Measurements from ENCODE around the gene LIPC. TPM values are rescaled to one million over a fixed set of nuclear protein-coding genes. Genes with fewer than 3 reads are reported as not detected.
A peak's percentile ranks its signal among the peaks of the same experiment; 100 is the strongest.

LIPC gene
- total RNA-seq, 1 donor from 2014 or later, result not detected

DNA sequence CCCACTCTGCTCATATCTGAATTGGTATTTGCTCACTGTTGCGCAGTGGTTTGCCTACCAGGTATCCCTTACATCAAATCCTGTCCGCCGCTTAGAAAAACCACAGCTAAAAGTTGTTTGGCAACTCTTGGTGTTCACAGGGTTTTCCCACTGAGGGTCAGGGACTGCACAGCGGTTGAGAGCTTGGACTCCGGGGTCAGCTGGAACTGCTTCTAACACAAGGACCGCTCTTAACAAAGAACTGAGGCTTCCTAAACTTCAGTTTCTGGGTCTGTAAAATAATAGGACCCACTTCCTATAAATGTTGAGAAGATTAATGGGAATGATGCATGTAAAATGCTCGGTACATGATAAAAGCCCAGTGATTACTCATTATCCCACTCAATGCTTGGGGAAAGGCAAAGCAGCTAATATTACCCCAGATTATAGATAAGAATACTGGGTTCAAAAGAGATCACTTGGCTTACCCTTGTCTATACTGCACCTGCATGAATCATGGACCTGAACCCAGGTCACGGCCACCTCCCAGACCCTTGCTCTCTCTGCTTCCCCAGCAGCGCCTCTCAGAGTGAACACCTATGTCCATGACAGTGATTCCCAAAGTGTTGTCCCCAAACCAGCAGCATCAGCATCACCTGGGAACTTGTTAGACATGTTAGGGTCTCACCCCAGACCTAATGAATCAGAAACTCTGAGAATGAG lies 36.1 kb downstream of the LIPC start:
- H3K27ac ChIP-seq, result peak overlapping the region; percentile 44
- intact Hi-C loops (cut with DNase I), result no loop called here
- no peak for DNase-seq (ENCODE audit: extremely low spot score in 2 of 2)
- no peaks in the 10 kb centered on the region for H3K36me3 ChIP-seq
- no peaks in the 10 kb centered on the region for H3K27me3 ChIP-seq
- TF ChIP-seq POLR2A (IDR thresholded peaks at IDR 0.05) (no peak), POLR2AphosphoS5 (IDR thresholded peaks at IDR 0.05; ENCODE audit: insufficient read depth in 1 of 2, low read depth in 1 of 2) (no peak)
- TF ChIP-seq, protein P1, sequence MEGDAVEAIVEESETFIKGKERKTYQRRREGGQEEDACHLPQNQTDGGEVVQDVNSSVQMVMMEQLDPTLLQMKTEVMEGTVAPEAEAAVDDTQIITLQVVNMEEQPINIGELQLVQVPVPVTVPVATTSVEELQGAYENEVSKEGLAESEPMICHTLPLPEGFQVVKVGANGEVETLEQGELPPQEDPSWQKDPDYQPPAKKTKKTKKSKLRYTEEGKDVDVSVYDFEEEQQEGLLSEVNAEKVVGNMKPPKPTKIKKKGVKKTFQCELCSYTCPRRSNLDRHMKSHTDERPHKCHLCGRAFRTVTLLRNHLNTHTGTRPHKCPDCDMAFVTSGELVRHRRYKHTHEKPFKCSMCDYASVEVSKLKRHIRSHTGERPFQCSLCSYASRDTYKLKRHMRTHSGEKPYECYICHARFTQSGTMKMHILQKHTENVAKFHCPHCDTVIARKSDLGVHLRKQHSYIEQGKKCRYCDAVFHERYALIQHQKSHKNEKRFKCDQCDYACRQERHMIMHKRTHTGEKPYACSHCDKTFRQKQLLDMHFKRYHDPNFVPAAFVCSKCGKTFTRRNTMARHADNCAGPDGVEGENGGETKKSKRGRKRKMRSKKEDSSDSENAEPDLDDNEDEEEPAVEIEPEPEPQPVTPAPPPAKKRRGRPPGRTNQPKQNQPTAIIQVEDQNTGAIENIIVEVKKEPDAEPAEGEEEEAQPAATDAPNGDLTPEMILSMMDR (IDR thresholded peaks at IDR 0.05), result no peak
- H3K9me3 ChIP-seq, result no peaks in the 10 kb centered on the region
- peaks cover 5% of the 10 kb centered on the region for H3K4me1 ChIP-seq
- H3K4me3 ChIP-seq, result no peak overlapping the region

DNA sequence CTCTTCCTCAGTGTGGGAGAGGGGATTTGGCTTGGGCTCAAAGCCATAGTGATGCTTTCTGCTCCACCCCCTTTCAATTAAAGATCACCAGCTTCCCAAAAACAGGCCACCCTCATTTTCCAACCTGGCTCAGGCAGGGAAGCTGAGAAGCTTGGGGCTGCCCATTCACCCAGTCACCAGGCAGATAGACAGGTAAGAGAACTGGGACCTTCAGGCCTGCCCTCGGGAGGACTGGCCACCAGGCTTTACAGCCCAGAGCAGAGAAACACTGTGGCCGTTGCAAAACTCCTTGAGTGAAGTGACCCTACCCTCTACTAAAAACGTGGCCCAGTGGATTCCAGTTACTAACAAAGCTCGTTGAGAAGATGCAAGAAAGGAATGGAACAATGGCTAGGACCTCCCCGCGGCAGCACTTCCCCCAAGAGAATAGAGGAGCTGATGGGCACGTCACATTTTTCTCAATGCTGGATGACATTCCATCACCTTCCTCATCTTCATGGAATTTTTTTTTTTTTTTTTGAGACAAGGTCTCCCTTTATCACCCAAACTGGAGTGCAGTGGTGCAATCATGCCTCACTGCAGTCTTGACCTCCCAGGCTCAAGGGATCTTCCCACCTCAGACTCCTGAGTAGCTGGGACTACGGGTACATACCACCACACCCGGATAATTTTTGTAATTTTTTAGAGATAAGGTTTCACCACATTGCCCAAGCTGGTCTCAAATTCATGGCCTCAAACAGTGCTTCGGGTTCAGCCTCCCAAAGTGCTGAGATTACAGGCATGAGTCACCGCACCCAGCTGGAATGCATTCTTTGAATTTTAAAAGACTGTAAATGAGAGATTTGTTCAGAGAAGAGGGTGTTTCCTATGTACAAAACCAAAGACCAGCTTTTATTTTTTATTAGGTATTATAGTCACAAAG lies 37.9 kb downstream of the LIPC start:
- Histone ChIP-seq H3K4me3 (no peak overlapping the region), H3K27me3 (no peaks in the 10 kb centered on the region), H3K27ac (no peak overlapping the region), H3K4me1 (peaks cover 17% of the 10 kb centered on the region), H3K9me3 (no peaks in the 10 kb centered on the region), H3K36me3 (no peaks in the 10 kb centered on the region)
- TF ChIP-seq POLR2AphosphoS5 (IDR thresholded peaks at IDR 0.05; ENCODE audit: insufficient read depth in 1 of 2, low read depth in 1 of 2) (no peak), POLR2A (IDR thresholded peaks at IDR 0.05) (no peak)
- TF ChIP-seq, protein P1 (IDR thresholded peaks at IDR 0.05), result no peak
- intact Hi-C loops (cut with DNase I), result no loop called here
- no peak for DNase-seq (ENCODE audit: extremely low spot score in 2 of 2)

DNA sequence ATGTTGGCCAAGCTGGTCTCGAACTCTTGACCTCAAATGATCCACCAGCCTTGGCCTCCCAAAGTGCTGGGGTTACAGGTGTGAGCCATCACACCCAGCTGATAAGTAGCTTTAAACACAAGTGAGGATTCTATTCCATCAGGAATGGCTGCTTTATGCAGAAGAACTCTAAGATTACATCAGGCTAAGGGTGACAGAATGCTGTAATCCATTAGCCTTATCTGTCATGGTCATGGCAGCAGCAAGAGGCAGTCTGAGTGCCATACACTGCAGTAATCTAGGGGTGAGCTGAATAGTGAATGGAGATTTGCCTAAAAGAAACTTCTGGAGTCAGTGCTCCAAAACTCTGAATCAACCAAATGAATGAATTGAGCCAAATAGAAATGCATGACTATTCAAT lies 39.6 kb downstream of the LIPC start:
- intact Hi-C loops (cut with DNase I), result no loop called here
- no peaks in the 10 kb centered on the region for H3K9me3 ChIP-seq

DNA sequence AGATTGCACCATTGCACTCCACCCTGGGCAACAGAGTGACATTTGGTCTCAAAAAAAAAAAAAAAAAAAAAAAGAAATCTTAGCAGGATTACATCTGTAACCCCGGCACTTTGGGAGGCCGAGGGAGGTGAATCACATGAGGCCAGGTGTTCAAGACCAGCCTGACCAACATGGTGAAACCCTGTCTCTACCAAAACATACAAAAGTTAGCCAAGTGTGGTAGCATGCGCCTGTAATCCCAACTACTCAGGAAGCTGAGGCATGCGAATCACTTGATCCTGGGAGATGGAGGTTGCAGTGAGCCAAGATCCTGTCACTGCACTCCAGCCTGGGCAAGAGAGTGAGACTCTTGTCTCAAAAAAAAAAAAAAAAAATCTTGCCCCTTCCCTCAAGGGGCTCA lies 40.4 kb downstream of the LIPC start:
- TF ChIP-seq, protein P1 (IDR thresholded peaks at IDR 0.05), result no peak
- TF ChIP-seq POLR2A (IDR thresholded peaks at IDR 0.05), result no peak
- TF ChIP-seq POLR2AphosphoS5 (IDR thresholded peaks at IDR 0.05; ENCODE audit: insufficient read depth in 1 of 2, low read depth in 1 of 2), result no peak
- H3K4me1 ChIP-seq, result peaks cover 20% of the 10 kb centered on the region
- H3K4me3 ChIP-seq, result no peak overlapping the region
- DNase-seq (ENCODE audit: extremely low spot score in 2 of 2), result no peak
- no peaks in the 10 kb centered on the region for H3K9me3 ChIP-seq
- no peak overlapping the region for H3K27ac ChIP-seq
- no peaks in the 10 kb centered on the region for H3K27me3 ChIP-seq
- H3K36me3 ChIP-seq, result no peaks in the 10 kb centered on the region
- intact Hi-C loops (cut with DNase I), result no loop called here

More for the DNA sequence above, 39.6 kb downstream of the LIPC start:
- no peak overlapping the region for H3K27ac ChIP-seq
- no peak for DNase-seq (ENCODE audit: extremely low spot score in 2 of 2)
- no peak overlapping the region for H3K4me3 ChIP-seq
- no peaks in the 10 kb centered on the region for H3K36me3 ChIP-seq
- H3K4me1 ChIP-seq, result peaks cover 22% of the 10 kb centered on the region
- H3K27me3 ChIP-seq, result no peaks in the 10 kb centered on the region
- TF ChIP-seq POLR2A (IDR thresholded peaks at IDR 0.05) (no peak), POLR2AphosphoS5 (IDR thresholded peaks at IDR 0.05; ENCODE audit: insufficient read depth in 1 of 2, low read depth in 1 of 2) (no peak)
- TF ChIP-seq, protein P1 (IDR thresholded peaks at IDR 0.05), result no peak
